ENCODE data around the gene NDUFA13.
"Not testable (repeated sequence)": the region's sequence is repeated elsewhere in the genome, so short reads cannot be mapped to it uniquely, and the experiment has no call there.

NDUFA13 gene

GRCh38 chr19:19515642-19516519, at the start of gene NDUFA13:
NDUFA13 (plus strand) TSS chr19:19516225; CDS start chr19:19516239, 14 bp downstream.
- peak; percentile 100 for DNase-seq

DNA sequence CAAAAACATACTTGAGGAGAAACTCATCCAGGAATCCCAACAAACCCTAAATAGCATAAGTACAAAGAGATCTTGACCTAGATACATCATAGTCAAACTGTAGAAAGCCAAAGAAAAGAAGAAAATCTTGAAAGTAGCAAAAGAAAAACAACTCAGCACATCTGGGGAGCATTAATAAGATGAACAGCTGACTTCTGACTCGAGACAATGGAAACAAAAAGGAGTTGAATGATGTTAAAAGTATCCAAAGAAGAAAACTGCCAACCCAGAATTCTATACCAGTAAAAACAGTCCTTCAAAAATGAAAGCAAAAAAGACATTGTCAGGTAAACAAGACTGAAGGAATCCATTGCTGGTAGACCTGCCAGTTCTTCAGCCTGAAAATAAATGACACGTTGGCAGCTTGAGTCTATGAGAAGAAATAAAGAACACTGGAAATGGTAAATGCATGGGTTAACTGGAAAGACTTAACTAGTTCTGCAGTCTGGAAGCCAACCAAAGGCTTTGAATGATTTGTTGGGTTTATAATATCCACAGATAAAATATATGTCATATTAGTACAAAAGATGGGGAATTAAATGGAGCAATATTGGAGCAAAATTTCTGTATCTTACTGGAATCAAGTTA, 47.5 kb upstream of the NDUFA13 start:
- DNase-seq: peak; percentile 65

DNA sequence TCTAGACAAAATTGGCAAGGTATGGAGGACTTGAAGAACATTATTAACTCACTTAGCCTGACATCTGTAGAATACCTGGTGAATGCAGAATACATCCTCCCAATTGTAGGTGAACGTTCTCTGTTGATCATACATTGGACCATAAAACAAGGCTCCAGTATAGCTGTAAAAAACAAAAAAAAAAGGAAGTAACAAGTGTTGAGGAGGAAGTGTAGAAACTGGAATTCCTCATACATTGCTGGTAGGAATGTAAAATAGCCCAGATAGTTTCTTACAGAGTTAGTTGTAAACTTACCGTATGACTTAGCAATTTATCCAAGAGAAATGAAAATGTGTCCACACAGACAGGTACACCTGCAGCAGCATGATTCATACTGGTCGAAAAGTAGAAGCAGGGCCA, 45.4 kb upstream of the NDUFA13 start:
- DNase-seq: peak; percentile 15

GRCh38 chr19:19471682-19472081, 44.3 kb upstream of the NDUFA13 start:
- DNase-seq: no peak

- not testable (repeated sequence) for DNase-seq
These were observed 43.9 kb upstream of the NDUFA13 start for GRCh38 chr19:19472106-19472505.

- no peak for DNase-seq
These were observed 40.8 kb upstream of the NDUFA13 start for GRCh38 chr19:19475015-19475765.

DNA sequence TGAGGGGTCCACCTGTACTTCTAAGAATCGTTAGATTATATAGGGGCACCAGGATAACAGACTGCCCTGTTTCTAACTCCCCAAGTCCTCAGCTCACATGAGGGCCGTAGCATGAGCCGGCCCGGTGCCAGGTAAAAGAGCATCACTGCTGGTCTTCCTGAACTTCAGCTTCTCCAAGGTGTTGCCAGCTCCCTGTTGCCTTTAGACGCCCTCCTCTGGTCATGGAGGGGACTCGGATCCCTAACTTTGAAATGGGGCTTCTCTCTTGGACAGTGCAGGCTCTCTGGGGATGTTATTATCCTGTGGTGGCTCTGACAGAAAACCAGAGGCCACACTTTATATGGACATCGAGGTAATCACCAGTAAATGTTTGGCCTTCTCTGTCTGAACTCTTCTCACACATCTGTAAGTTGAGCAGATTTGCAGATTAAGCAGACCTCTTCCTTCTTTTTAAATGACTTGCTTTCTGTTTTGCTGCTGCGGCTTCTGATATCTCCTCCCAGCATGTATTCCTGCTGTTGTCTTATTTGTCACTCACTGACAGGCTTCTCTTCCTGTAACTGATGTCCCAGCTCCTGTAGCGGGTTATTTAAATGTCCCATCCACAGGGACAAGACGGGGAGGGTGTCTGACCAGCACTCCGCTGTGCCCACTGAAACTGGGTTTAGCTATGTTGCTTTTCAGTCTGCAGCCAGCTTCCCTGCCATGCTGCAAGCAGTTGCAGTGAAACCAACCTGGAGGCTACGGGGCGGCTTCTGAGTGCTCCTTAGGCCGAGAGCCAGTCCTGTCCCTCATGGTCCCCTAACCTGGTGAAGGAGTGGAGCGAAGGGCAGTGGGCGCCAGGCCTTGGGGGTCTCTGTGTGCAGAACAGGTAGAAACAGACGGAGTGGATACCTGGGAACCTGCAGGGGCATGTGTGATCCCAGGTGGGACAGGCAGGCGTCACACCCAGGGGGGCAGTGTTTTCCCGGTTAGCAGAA, 39.9 kb upstream of the NDUFA13 start:
- DNase-seq: peak; percentile 99

DNA sequence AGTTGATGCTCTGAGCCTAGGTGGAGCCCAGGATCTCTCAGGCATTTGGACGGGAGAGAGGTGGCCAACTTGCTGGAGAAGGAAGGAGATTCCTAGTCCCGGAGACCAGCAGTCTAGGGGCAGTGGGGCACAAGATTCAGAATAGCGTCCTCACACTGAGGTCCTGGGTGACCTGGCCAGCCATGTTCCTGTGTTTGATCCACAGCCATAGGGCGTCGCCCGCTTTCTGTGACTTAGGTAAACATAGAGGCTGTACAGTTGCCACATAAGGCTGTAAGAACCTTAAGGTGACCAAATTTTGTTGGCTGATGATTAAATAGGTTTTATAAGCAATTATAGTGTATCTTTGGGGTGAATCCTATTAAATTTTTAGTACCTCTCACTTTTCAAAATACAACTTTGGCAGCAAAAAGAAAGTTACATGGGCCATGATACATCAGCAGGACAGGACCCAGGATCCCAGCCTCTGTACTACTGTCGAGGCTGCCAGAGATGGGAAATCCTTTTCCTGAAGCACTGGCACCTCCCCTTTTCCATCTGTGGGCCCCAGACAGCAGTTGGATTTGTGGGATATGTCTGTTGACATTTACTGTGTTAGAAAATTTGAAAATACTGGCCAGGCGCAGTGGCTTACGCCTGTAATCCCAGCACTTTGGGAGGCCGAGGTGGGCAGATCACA, 38.2 kb upstream of the NDUFA13 start:
- DNase-seq: no peak

DNA sequence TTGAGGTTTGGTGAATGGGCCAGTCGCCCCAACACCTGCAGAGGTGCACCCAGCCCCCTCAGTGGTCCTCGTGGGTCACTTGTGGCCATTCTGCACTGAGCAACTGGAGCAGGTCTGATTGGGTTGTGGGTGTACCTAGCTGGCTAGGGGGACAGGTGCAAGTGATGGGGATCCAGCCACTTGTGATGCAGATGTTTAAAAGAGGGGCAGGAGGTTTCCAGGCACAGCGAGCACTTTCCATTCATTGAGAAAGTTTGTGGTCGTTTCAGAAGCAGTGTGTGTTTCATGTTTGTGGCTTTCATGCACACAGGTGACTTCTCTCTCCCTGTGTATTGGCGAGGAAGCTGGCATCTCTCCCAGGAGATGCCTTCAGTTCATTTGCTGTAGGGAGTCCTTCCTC, 35.3 kb upstream of the NDUFA13 start:
- no peak for DNase-seq

GRCh38 chr19:19482809-19483596, 33.0 kb upstream of the NDUFA13 start:
- no peak for DNase-seq

GRCh38 chr19:19485161-19485997, 30.6 kb upstream of the NDUFA13 start:
- peak; percentile 55 for DNase-seq

DNA sequence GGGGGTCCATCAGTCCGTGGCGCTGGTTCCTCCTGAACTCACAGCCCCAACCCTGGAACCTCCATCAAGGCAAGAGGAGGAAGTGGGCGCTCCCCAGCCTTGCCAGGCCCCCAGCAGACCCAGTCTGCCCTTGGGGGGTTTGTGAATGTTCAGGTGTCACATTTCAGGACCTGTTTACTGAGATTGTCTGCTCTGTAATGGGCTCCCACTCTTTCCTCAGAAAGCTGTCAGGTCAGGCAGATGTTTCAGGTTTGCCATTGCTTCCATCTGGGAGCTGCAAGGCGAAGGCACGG, 30.1 kb upstream of the NDUFA13 start:
- DNase-seq: no peak

DNA sequence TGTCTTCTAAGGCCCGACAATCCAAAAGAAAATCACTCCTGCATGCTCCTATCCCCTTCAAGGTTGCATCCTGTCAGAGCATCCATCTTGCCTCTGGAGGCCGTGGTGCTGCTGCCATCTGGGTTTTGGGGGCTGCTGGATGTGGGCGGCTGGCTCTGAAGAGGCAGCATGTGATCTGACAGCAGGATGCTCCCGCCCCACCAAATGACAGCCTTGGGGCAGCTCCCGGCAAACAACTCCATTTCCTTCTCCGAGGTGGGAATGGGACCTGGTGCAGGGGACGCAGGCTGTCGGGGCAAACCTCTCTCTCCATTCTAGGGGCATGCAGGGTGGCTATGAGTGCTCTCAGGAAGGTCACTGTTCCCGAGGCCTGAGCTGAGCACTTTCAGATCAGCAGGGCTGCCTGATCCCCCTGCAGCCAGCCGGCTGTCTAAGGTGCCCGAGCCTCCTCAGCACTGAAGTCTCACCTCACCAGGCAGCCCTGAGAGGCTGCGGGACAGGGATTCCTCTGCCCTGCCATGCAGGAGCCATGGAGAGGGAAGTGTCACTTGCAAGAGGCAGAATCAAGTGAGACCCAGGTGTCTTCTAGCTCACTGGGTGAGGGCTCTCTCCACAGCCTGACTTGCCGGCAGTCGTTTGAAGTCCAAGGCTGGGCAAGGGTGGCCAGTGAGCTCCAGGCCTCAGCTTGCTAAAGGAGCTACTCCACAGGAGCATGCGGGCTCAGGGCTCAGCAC, 29.5 kb upstream of the NDUFA13 start:
- DNase-seq: no peak

DNA sequence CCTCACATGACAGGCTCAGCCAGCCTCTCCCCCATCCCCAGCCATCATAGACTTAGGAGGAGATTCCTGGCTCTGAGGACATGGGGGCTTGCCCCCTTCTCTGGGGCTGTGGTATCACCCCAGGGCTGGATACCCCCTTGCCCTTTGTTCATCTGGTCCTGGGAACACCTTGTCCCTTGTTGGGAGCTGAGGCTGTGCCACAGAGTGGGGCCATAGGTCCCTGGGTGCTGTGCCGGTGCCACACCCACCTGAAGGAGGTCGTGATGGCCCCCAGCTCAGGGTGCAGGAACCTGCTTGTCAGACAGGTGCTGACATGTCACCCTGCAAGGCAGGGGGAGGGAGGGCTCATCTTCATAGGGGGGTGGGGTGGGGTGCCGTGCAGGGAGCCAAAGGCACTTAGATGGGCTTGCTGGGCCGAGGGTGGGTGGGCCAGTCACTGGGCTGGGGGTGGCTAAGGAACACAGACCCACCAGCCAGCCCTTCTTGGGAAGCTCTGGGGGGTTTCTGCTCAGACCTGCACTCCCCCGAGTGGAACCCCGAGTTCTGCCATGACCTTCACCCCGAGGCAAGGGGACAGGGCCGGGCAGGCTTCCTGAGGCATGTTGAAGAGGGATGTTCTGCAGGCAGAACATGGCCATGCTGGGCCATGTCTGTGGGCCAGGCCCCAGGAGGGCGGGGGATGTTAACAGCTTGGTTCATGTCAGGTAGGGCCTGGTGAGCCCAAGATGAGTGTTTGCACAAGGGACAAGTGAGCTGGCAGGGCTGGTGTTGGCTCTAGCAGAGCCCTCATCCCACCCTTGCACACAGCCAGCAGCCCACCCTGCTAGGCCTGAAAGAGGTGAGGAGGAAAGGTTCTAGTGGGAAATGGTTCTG, 28.7 kb upstream of the NDUFA13 start:
- DNase-seq: no peak

GRCh38 chr19:19487950-19488874, 27.8 kb upstream of the NDUFA13 start:
- DNase-seq: peak; percentile 93

- peak; percentile 100 for DNase-seq
These were observed 26.9 kb upstream of the NDUFA13 start for GRCh38 chr19:19488875-19489690.
